ENCODE measurements around the gene CDC14B.

GRCh38 chr9:96510258-96510657 lies 109.4 kb downstream of the CDC14B start:
- TF ChIP-seq CTCF (conservative IDR thresholded peaks at IDR 0.05; ENCODE audit: low read depth, low read length), result no peak
- no peak for TF ChIP-seq EZH2 (IDR thresholded peaks at IDR 0.05; ENCODE audit: low read length, unreplicated experiment)

All from PC-3 (cell line).